HEK293 (cell line): ENCODE measurements around the gene CFAP410.

Experiments
- GLIS2 ChIP-seq: fragments of 450-650 bp; formaldehyde crosslinking; IDR thresholded peaks from 2 replicates; pipeline ENCODE4 v1.5.1; 2016; ENCODE audit warnings: missing biosample characterization, missing genetic modification characterization
- SCRT2 ChIP-seq: fragments of 450-650 bp; formaldehyde crosslinking; IDR thresholded peaks from 2 replicates; pipeline ENCODE4 v1.5.1; 2016; ENCODE audit warnings: missing biosample characterization, missing genetic modification characterization
- TCF7L2 ChIP-seq: IDR thresholded peaks from 2 replicates; pipeline ENCODE4 v1.6.1; 2011; ENCODE audit warnings: low read depth, mild to moderate bottlenecking, inconsistent platforms, low read length, moderate library complexity, borderline replicate concordance
- ZBTB21 ChIP-seq: fragments of 450-650 bp; formaldehyde crosslinking; IDR thresholded peaks from 2 replicates; pipeline ENCODE4 v1.5.1; 2017; ENCODE audit warnings: missing biosample characterization, missing genetic modification characterization
- ZIC2 ChIP-seq: fragments of 450-650 bp; formaldehyde crosslinking; IDR thresholded peaks from 2 replicates; pipeline ENCODE4 v1.5.1; 2016; ENCODE audit warnings: missing biosample characterization, missing genetic modification characterization
- ZNF132 ChIP-seq: fragments of 450-650 bp; formaldehyde crosslinking; IDR thresholded peaks from 2 replicates; pipeline ENCODE4 v1.5.1; 2017; ENCODE audit warnings: missing biosample characterization, missing genetic modification characterization, borderline replicate concordance
- ZNF155 ChIP-seq: fragments of 450-650 bp; formaldehyde crosslinking; IDR thresholded peaks from 2 replicates; pipeline ENCODE4 v1.5.1; 2016; ENCODE audit warnings: missing biosample characterization, missing genetic modification characterization
- ZNF157 ChIP-seq: fragments of 450-650 bp; formaldehyde crosslinking; IDR thresholded peaks from 2 replicates; pipeline ENCODE4 v1.5.1; 2016; ENCODE audit warnings: missing biosample characterization, missing genetic modification characterization
- ZNF211 ChIP-seq: fragments of 450-650 bp; formaldehyde crosslinking; IDR thresholded peaks from 2 replicates; pipeline ENCODE4 v1.5.1; 2016; ENCODE audit warnings: low read depth, missing biosample characterization, missing genetic modification characterization
- ZNF214 ChIP-seq: fragments of 450-650 bp; formaldehyde crosslinking; IDR thresholded peaks from 2 replicates; pipeline ENCODE4 v1.5.1; 2017; ENCODE audit warnings: missing biosample characterization, mild to moderate bottlenecking, missing genetic modification characterization, borderline replicate concordance
- ZNF416 ChIP-seq: fragments of 450-650 bp; formaldehyde crosslinking; IDR thresholded peaks from 2 replicates; pipeline ENCODE4 v1.5.1; 2016; ENCODE audit warnings: missing biosample characterization, missing genetic modification characterization
- ZNF600 ChIP-seq: fragments of 450-650 bp; formaldehyde crosslinking; IDR thresholded peaks from 2 replicates; pipeline ENCODE4 v1.5.1; 2016; ENCODE audit warnings: missing biosample characterization, missing genetic modification characterization
- ZNF610 ChIP-seq: fragments of 450-650 bp; formaldehyde crosslinking; IDR thresholded peaks from 2 replicates; pipeline ENCODE4 v1.5.1; 2016; ENCODE audit warnings: missing biosample characterization, missing genetic modification characterization, borderline replicate concordance
- ZNF621 ChIP-seq: fragments of 450-650 bp; formaldehyde crosslinking; IDR thresholded peaks from 2 replicates; pipeline ENCODE4 v1.5.1; 2017; ENCODE audit warnings: missing biosample characterization, missing genetic modification characterization
- ZNF623 ChIP-seq: fragments of 450-650 bp; formaldehyde crosslinking; IDR thresholded peaks from 2 replicates; pipeline ENCODE4 v1.5.1; 2016; ENCODE audit warnings: missing biosample characterization, missing genetic modification characterization
- ZNF701 ChIP-seq: fragments of 450-650 bp; formaldehyde crosslinking; IDR thresholded peaks from 2 replicates; pipeline ENCODE4 v1.5.1; 2016; ENCODE audit warnings: missing biosample characterization, missing genetic modification characterization
- ZSCAN23 ChIP-seq: fragments of 450-650 bp; formaldehyde crosslinking; IDR thresholded peaks from 2 replicates; pipeline ENCODE4 v1.5.1; 2016; ENCODE audit warnings: missing biosample characterization, missing genetic modification characterization
- TF ChIP-seq, protein P1 (sequence below): fragments of 450-650 bp; formaldehyde crosslinking; IDR thresholded peaks from 2 replicates; pipeline ENCODE4 v1.5.1; 2016; ENCODE audit warnings: missing biosample characterization, missing genetic modification characterization
- TF ChIP-seq, protein P2 (sequence below): fragments of 450-650 bp; formaldehyde crosslinking; IDR thresholded peaks from 2 replicates; pipeline ENCODE4 v1.5.1; 2016; ENCODE audit warnings: missing biosample characterization, missing genetic modification characterization
- TF ChIP-seq, protein P3 (sequence below): fragments of 450-650 bp; formaldehyde crosslinking; IDR thresholded peaks from 2 replicates; pipeline ENCODE4 v1.5.1; 2017; ENCODE audit warnings: missing biosample characterization, missing genetic modification characterization
- TF ChIP-seq, protein P4 (sequence below): fragments of 450-650 bp; formaldehyde crosslinking; IDR thresholded peaks from 2 replicates; pipeline ENCODE4 v1.5.1; 2016; ENCODE audit warnings: missing biosample characterization, missing genetic modification characterization
- TF ChIP-seq, protein P5 (sequence below): fragments of 450-650 bp; formaldehyde crosslinking; IDR thresholded peaks from 2 replicates; pipeline ENCODE4 v1.5.1; 2016; ENCODE audit warnings: missing biosample characterization, missing genetic modification characterization
- TF ChIP-seq, protein P6 (sequence below): fragments of 450-650 bp; IDR thresholded peaks from 2 replicates; pipeline ENCODE4 v1.5.1; 2018; ENCODE audit warnings: missing biosample characterization, missing genetic modification characterization
- TF ChIP-seq, protein P7 (sequence below): fragments of 450-650 bp; formaldehyde crosslinking; IDR thresholded peaks from 2 replicates; pipeline ENCODE4 v1.5.1; 2016; ENCODE audit warnings: missing biosample characterization, missing genetic modification characterization
- TF ChIP-seq, protein P8 (sequence below): fragments of 450-650 bp; IDR thresholded peaks from 2 replicates; pipeline ENCODE4 v1.5.1; 2018; ENCODE audit warnings: missing biosample characterization, mild to moderate bottlenecking, missing genetic modification characterization

CFAP410 gene

DNA sequence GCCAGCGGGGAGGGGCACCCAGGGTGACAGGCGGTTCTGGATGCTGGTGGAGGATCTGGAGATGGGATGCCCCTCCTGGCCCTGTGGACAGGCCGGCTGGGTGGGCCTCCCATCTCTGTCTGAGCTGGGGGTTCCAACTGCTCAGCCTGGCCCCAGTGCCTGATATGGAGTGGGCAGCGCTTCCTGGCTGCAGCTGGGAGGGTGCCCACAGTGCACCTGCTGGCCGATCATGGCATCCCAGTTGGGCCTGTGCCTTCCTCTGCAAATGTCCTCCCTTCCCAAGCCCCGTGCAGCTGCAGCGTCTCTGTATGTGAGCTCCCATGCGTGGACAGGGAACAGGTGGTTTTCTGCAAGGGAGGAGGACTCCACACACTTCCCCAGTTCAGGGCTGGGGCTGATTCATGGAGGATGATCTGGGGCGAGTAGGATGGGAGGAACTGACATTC is 37.2 kb downstream of the CFAP410 start (continued):
- TF ChIP-seq, protein P1, sequence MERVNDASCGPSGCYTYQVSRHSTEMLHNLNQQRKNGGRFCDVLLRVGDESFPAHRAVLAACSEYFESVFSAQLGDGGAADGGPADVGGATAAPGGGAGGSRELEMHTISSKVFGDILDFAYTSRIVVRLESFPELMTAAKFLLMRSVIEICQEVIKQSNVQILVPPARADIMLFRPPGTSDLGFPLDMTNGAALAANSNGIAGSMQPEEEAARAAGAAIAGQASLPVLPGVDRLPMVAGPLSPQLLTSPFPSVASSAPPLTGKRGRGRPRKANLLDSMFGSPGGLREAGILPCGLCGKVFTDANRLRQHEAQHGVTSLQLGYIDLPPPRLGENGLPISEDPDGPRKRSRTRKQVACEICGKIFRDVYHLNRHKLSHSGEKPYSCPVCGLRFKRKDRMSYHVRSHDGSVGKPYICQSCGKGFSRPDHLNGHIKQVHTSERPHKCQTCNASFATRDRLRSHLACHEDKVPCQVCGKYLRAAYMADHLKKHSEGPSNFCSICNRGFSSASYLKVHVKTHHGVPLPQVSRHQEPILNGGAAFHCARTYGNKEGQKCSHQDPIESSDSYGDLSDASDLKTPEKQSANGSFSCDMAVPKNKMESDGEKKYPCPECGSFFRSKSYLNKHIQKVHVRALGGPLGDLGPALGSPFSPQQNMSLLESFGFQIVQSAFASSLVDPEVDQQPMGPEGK (tag by site-specific recombination) = peak; percentile 33; the same call in 1 of the 2 replicates
- TF ChIP-seq, protein P2, sequence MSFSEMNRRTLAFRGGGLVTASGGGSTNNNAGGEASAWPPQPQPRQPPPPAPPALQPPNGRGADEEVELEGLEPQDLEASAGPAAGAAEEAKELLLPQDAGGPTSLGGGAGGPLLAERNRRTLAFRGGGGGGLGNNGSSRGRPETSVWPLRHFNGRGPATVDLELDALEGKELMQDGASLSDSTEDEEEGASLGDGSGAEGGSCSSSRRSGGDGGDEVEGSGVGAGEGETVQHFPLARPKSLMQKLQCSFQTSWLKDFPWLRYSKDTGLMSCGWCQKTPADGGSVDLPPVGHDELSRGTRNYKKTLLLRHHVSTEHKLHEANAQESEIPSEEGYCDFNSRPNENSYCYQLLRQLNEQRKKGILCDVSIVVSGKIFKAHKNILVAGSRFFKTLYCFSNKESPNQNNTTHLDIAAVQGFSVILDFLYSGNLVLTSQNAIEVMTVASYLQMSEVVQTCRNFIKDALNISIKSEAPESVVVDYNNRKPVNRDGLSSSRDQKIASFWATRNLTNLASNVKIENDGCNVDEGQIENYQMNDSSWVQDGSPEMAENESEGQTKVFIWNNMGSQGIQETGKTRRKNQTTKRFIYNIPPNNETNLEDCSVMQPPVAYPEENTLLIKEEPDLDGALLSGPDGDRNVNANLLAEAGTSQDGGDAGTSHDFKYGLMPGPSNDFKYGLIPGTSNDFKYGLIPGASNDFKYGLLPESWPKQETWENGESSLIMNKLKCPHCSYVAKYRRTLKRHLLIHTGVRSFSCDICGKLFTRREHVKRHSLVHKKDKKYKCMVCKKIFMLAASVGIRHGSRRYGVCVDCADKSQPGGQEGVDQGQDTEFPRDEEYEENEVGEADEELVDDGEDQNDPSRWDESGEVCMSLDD (tag by site-specific recombination) = no peak
- TF ChIP-seq ZNF211 = no peak
- no peak for TF ChIP-seq ZNF623 (tag by site-specific recombination)
- TF ChIP-seq, protein P3, sequence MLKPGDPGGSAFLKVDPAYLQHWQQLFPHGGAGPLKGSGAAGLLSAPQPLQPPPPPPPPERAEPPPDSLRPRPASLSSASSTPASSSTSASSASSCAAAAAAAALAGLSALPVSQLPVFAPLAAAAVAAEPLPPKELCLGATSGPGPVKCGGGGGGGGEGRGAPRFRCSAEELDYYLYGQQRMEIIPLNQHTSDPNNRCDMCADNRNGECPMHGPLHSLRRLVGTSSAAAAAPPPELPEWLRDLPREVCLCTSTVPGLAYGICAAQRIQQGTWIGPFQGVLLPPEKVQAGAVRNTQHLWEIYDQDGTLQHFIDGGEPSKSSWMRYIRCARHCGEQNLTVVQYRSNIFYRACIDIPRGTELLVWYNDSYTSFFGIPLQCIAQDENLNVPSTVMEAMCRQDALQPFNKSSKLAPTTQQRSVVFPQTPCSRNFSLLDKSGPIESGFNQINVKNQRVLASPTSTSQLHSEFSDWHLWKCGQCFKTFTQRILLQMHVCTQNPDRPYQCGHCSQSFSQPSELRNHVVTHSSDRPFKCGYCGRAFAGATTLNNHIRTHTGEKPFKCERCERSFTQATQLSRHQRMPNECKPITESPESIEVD (tag by site-specific recombination) = no peak
- TF ChIP-seq ZSCAN23 (tag by site-specific recombination) = no peak
- TF ChIP-seq ZIC2 (tag by site-specific recombination) = 0 out of 2 replicates have a peak, but pooled peaks have one; percentile 5
- no peak for TF ChIP-seq ZNF132
- TF ChIP-seq, protein P4, sequence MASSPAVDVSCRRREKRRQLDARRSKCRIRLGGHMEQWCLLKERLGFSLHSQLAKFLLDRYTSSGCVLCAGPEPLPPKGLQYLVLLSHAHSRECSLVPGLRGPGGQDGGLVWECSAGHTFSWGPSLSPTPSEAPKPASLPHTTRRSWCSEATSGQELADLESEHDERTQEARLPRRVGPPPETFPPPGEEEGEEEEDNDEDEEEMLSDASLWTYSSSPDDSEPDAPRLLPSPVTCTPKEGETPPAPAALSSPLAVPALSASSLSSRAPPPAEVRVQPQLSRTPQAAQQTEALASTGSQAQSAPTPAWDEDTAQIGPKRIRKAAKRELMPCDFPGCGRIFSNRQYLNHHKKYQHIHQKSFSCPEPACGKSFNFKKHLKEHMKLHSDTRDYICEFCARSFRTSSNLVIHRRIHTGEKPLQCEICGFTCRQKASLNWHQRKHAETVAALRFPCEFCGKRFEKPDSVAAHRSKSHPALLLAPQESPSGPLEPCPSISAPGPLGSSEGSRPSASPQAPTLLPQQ (tag by site-specific recombination) = no peak
- TF ChIP-seq, protein P5, sequence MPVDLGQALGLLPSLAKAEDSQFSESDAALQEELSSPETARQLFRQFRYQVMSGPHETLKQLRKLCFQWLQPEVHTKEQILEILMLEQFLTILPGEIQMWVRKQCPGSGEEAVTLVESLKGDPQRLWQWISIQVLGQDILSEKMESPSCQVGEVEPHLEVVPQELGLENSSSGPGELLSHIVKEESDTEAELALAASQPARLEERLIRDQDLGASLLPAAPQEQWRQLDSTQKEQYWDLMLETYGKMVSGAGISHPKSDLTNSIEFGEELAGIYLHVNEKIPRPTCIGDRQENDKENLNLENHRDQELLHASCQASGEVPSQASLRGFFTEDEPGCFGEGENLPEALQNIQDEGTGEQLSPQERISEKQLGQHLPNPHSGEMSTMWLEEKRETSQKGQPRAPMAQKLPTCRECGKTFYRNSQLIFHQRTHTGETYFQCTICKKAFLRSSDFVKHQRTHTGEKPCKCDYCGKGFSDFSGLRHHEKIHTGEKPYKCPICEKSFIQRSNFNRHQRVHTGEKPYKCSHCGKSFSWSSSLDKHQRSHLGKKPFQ (tag by site-specific recombination) = no peak
- TF ChIP-seq, protein P6, sequence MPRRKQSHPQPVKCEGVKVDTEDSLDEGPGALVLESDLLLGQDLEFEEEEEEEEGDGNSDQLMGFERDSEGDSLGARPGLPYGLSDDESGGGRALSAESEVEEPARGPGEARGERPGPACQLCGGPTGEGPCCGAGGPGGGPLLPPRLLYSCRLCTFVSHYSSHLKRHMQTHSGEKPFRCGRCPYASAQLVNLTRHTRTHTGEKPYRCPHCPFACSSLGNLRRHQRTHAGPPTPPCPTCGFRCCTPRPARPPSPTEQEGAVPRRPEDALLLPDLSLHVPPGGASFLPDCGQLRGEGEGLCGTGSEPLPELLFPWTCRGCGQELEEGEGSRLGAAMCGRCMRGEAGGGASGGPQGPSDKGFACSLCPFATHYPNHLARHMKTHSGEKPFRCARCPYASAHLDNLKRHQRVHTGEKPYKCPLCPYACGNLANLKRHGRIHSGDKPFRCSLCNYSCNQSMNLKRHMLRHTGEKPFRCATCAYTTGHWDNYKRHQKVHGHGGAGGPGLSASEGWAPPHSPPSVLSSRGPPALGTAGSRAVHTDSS (tag by site-specific recombination) = no peak
- peak; percentile 45 for TF ChIP-seq ZNF600 (tag by site-specific recombination)
- TF ChIP-seq ZNF157 = no peak
- TF ChIP-seq, protein P7, sequence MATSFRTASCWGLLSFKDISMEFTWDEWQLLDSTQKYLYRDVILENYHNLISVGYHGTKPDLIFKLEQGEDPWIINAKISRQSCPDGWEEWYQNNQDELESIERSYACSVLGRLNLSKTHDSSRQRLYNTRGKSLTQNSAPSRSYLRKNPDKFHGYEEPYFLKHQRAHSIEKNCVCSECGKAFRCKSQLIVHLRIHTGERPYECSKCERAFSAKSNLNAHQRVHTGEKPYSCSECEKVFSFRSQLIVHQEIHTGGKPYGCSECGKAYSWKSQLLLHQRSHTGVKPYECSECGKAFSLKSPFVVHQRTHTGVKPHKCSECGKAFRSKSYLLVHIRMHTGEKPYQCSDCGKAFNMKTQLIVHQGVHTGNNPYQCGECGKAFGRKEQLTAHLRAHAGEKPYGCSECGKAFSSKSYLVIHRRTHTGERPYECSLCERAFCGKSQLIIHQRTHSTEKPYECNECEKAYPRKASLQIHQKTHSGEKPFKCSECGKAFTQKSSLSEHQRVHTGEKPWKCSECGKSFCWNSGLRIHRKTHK (tag by site-specific recombination) = no peak
- TF ChIP-seq ZNF621 (tag by site-specific recombination) = no peak
- no peak for TF ChIP-seq ZNF416 (tag by site-specific recombination)
- peak; percentile 89 for TF ChIP-seq SCRT2 (tag by site-specific recombination)
- TF ChIP-seq ZBTB21 = no peak
- no peak for TF ChIP-seq TCF7L2
- no peak; the same call in 1 of the 2 replicates for TF ChIP-seq GLIS2 (tag by site-specific recombination)
- TF ChIP-seq ZNF155 (tag by site-specific recombination) = no peak
- TF ChIP-seq ZNF610 (tag by site-specific recombination) = no peak
- TF ChIP-seq, protein P8, sequence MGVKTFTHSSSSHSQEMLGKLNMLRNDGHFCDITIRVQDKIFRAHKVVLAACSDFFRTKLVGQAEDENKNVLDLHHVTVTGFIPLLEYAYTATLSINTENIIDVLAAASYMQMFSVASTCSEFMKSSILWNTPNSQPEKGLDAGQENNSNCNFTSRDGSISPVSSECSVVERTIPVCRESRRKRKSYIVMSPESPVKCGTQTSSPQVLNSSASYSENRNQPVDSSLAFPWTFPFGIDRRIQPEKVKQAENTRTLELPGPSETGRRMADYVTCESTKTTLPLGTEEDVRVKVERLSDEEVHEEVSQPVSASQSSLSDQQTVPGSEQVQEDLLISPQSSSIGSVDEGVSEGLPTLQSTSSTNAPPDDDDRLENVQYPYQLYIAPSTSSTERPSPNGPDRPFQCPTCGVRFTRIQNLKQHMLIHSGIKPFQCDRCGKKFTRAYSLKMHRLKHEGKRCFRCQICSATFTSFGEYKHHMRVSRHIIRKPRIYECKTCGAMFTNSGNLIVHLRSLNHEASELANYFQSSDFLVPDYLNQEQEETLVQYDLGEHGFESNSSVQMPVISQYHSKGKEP (tag by site-specific recombination) = 0 out of 2 replicates have a peak, but pooled peaks have one; percentile 45
- no peak for TF ChIP-seq ZNF214 (tag by site-specific recombination)
- TF ChIP-seq ZNF701 (tag by site-specific recombination) = no peak
